PFSK-1 (cell line): Measurements from ENCODE around the gene PELO.

Experiments used
- POLR2AphosphoS5 ChIP-seq: IDR thresholded peaks from 2 replicates; pipeline ENCODE4 v1.6.1; 2012; ENCODE audit warnings: low read depth, mild to moderate bottlenecking, control low read depth, low read length, moderate library complexity
- REST ChIP-seq, 2 experiments: IDR thresholded peaks; 2 replicates each; pipeline versions ENCODE4 v1.6.1 to v1.8.0; 2011 to 2012; ENCODE audit warnings: low read depth in 2 of 2, low read length in 2 of 2, control low read depth in 1 of 2, inconsistent platforms in 1 of 2, mild to moderate bottlenecking in 1 of 2, moderate library complexity in 1 of 2; ENCODE audit not compliant: insufficient read depth in 1 of 2

- no peak for TF ChIP-seq REST (IDR thresholded peaks at IDR 0.05; ENCODE audit: insufficient read depth in 1 of 2, low read depth in 2 of 2, low read length in 2 of 2)
- no peak for TF ChIP-seq POLR2AphosphoS5
Measured at GRCh38 chr5:52796516-52797103, 8.9 kb downstream of the PELO start.
